ENCODE measurements around the gene HACD2.
"Not testable (repeated sequence)": the region's sequence is repeated elsewhere in the genome, so short reads cannot be mapped to it uniquely, and the experiment has no call there.

The HACD2 gene

GRCh38 chr3:123620343-123620742, 35.5 kb upstream of the HACD2 start:
- H3K36me3 Mint-ChIP-seq, result no peaks in the 10 kb centered on the region
- no peak for ATAC-seq
- H3K4me3 Mint-ChIP-seq, result no peak overlapping the region
- no peak overlapping the region for H3K27ac Mint-ChIP-seq
- DNase-seq (ENCODE audit: low spot score in 2 of 2), result no peak
- H3K9me3 Mint-ChIP-seq, result no peaks in the 10 kb centered on the region
- no peaks in the 10 kb centered on the region for H3K4me1 Mint-ChIP-seq

GRCh38 chr3:123618768-123619484, 34.1 kb upstream of the HACD2 start:
- H3K9me3 Mint-ChIP-seq, result no peaks in the 10 kb centered on the region
- no peak overlapping the region for H3K4me3 Mint-ChIP-seq
- peak overlapping the region; percentile 56 for H3K27ac Mint-ChIP-seq
- no peaks in the 10 kb centered on the region for H3K36me3 Mint-ChIP-seq
- no peaks in the 10 kb centered on the region for H3K4me1 Mint-ChIP-seq
- DNase-seq (ENCODE audit: low spot score in 2 of 2) (no peak), ATAC-seq (no peak)

GRCh38 chr3:123618076-123618708, 33.3 kb upstream of the HACD2 start:
- ATAC-seq (no peak), DNase-seq (ENCODE audit: low spot score in 2 of 2) (no peak)
- Mint-ChIP-seq H3K36me3 (no peaks in the 10 kb centered on the region), H3K27ac (no peak overlapping the region), H3K4me1 (no peaks in the 10 kb centered on the region), H3K9me3 (no peaks in the 10 kb centered on the region), H3K4me3 (no peak overlapping the region)

GRCh38 chr3:123616593-123616992, 31.7 kb upstream of the HACD2 start:
- Mint-ChIP-seq H3K4me1 (no peaks in the 10 kb centered on the region), H3K27ac (no peak overlapping the region), H3K9me3 (no peaks in the 10 kb centered on the region), H3K4me3 (no peak overlapping the region), H3K36me3 (no peaks in the 10 kb centered on the region)
- ATAC-seq (no peak), DNase-seq (ENCODE audit: low spot score in 2 of 2) (no peak)

- ATAC-seq, result no peak
- Mint-ChIP-seq H3K27ac (no peak overlapping the region), H3K9me3 (no peaks in the 10 kb centered on the region), H3K4me1 (no peaks in the 10 kb centered on the region), H3K36me3 (no peaks in the 10 kb centered on the region), H3K4me3 (no peak overlapping the region)
- no peak for DNase-seq (ENCODE audit: low spot score in 2 of 2)
Observed at GRCh38 chr3:123613543-123613942, 28.7 kb upstream of the HACD2 start.

GRCh38 chr3:123611674-123612073, 26.8 kb upstream of the HACD2 start:
- not testable (repeated sequence) for DNase-seq (ENCODE audit: low spot score in 2 of 2); H3K9me3 Mint-ChIP-seq; H3K27ac Mint-ChIP-seq; H3K4me1 Mint-ChIP-seq; ATAC-seq; H3K36me3 Mint-ChIP-seq; H3K4me3 Mint-ChIP-seq

GRCh38 chr3:123611082-123611481, 26.2 kb upstream of the HACD2 start:
- ATAC-seq (no peak), DNase-seq (ENCODE audit: low spot score in 2 of 2) (no peak)
- Mint-ChIP-seq H3K9me3 (no peaks in the 10 kb centered on the region), H3K4me1 (no peaks in the 10 kb centered on the region), H3K27ac (no peak overlapping the region), H3K36me3 (no peaks in the 10 kb centered on the region), H3K4me3 (no peak overlapping the region)

- DNase-seq (ENCODE audit: low spot score in 2 of 2), result no peak
- Mint-ChIP-seq H3K36me3 (no peaks in the 10 kb centered on the region), H3K9me3 (no peaks in the 10 kb centered on the region), H3K4me3 (no peak overlapping the region), H3K27ac (no peak overlapping the region), H3K4me1 (no peaks in the 10 kb centered on the region)
- no peak for ATAC-seq
Observed at GRCh38 chr3:123610331-123610730, 25.5 kb upstream of the HACD2 start.

GRCh38 chr3:123609063-123609462, 24.2 kb upstream of the HACD2 start:
- Mint-ChIP-seq H3K27ac (no peak overlapping the region), H3K4me3 (no peak overlapping the region), H3K36me3 (no peaks in the 10 kb centered on the region), H3K4me1 (no peaks in the 10 kb centered on the region), H3K9me3 (no peaks in the 10 kb centered on the region)
- DNase-seq (ENCODE audit: low spot score in 2 of 2) (no peak), ATAC-seq (no peak)

- Mint-ChIP-seq H3K36me3 (no peaks in the 10 kb centered on the region), H3K4me1 (no peaks in the 10 kb centered on the region), H3K4me3 (no peak overlapping the region), H3K27ac (no peak overlapping the region), H3K9me3 (no peaks in the 10 kb centered on the region)
- no peak for DNase-seq (ENCODE audit: low spot score in 2 of 2)
- ATAC-seq, result no peak
Observed at GRCh38 chr3:123608263-123608937, 23.5 kb upstream of the HACD2 start.

- no peak overlapping the region for H3K27ac Mint-ChIP-seq
- ATAC-seq (no peak), DNase-seq (ENCODE audit: low spot score in 2 of 2) (no peak)
- H3K4me3 Mint-ChIP-seq, result no peak overlapping the region
- H3K4me1 Mint-ChIP-seq, result no peaks in the 10 kb centered on the region
- H3K36me3 Mint-ChIP-seq, result no peaks in the 10 kb centered on the region
- no peaks in the 10 kb centered on the region for H3K9me3 Mint-ChIP-seq
Observed at GRCh38 chr3:123606527-123606926, 21.7 kb upstream of the HACD2 start.

GRCh38 chr3:123605789-123606234, 21.0 kb upstream of the HACD2 start:
- ATAC-seq (peak; percentile 50), DNase-seq (ENCODE audit: low spot score in 2 of 2) (no peak)
- Mint-ChIP-seq H3K4me3 (no peak overlapping the region), H3K36me3 (no peaks in the 10 kb centered on the region), H3K9me3 (no peaks in the 10 kb centered on the region), H3K27ac (no peak overlapping the region), H3K4me1 (no peaks in the 10 kb centered on the region)

GRCh38 chr3:123603153-123603552, 18.3 kb upstream of the HACD2 start:
- not testable (repeated sequence) for ATAC-seq; H3K9me3 Mint-ChIP-seq; H3K27ac Mint-ChIP-seq; H3K4me1 Mint-ChIP-seq; DNase-seq (ENCODE audit: low spot score in 2 of 2); H3K4me3 Mint-ChIP-seq; H3K36me3 Mint-ChIP-seq

- Mint-ChIP-seq H3K27ac (no peak overlapping the region), H3K36me3 (no peaks in the 10 kb centered on the region), H3K9me3 (no peaks in the 10 kb centered on the region), H3K4me3 (no peak overlapping the region), H3K4me1 (no peaks in the 10 kb centered on the region)
- DNase-seq (ENCODE audit: low spot score in 2 of 2) (no peak), ATAC-seq (no peak)
Observed at GRCh38 chr3:123602325-123602724, 17.5 kb upstream of the HACD2 start.

GRCh38 chr3:123600863-123601262, 16.0 kb upstream of the HACD2 start:
- not testable (repeated sequence) for H3K36me3 Mint-ChIP-seq; H3K27ac Mint-ChIP-seq; H3K4me1 Mint-ChIP-seq; DNase-seq (ENCODE audit: low spot score in 2 of 2); ATAC-seq; H3K4me3 Mint-ChIP-seq; H3K9me3 Mint-ChIP-seq

- no peak for ATAC-seq
- Mint-ChIP-seq H3K27ac (no peak overlapping the region), H3K9me3 (peaks cover under 1% of the 10 kb centered on the region), H3K36me3 (no peaks in the 10 kb centered on the region), H3K4me1 (no peaks in the 10 kb centered on the region), H3K4me3 (no peak overlapping the region)
- no peak for DNase-seq (ENCODE audit: low spot score in 2 of 2)
Observed at GRCh38 chr3:123597561-123597960, 12.7 kb upstream of the HACD2 start.

Measured in stimulated activated effector memory CD8-positive, alpha-beta T cell treated with anti-CD3 and anti-CD28 coated beads, Interleukin-12 subunit alpha, Interleukin-12 subunit beta, amount 100 ng/mL, for 72 hours (primary cell).